ENCODE data around the gene SLC27A5.

DNA sequence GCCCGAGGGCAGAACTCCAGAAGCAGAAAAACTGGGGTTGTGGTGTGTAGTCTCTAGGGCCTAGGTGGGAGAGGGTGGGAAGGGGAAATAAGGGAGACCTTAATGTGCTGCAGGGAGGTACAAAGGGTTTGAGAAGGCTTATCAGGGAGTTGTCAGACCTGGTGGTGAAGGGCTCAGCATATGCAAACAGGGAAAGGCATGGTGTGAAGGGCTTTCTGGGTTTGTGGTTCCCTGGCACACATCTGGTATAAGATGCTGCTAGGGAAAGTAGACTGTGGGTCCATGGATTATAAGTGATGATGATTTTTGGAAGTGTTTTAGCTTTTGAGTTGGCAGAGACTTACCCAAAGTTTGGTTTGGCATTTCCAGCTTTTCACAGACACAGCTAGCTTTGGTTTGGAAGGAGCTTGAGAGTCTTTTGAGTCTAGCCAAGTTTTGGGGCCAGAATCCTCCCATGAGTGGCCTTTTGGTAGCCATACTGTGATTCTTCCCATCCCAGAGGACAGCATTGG lies 34.3 kb upstream of the SLC27A5 start:
- TF ChIP-seq, protein P1, sequence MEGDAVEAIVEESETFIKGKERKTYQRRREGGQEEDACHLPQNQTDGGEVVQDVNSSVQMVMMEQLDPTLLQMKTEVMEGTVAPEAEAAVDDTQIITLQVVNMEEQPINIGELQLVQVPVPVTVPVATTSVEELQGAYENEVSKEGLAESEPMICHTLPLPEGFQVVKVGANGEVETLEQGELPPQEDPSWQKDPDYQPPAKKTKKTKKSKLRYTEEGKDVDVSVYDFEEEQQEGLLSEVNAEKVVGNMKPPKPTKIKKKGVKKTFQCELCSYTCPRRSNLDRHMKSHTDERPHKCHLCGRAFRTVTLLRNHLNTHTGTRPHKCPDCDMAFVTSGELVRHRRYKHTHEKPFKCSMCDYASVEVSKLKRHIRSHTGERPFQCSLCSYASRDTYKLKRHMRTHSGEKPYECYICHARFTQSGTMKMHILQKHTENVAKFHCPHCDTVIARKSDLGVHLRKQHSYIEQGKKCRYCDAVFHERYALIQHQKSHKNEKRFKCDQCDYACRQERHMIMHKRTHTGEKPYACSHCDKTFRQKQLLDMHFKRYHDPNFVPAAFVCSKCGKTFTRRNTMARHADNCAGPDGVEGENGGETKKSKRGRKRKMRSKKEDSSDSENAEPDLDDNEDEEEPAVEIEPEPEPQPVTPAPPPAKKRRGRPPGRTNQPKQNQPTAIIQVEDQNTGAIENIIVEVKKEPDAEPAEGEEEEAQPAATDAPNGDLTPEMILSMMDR (conservative IDR thresholded peaks at IDR 0.05), result no peak
- TF ChIP-seq EZH2 (IDR thresholded peaks at IDR 0.05; ENCODE audit: low read depth), result no peak

Data from PC-9 (cell line).